Measurements from ENCODE around the gene NEMP2. TPM values are rescaled to one million over a fixed set of nuclear protein-coding genes. Genes with fewer than 3 reads are reported as not detected.

The NEMP2 gene
- total and polyA plus RNA-seq, 4 donors, result 0.85 to 11.2 (median 2.6) TPM

GRCh38 chr2:190527214-190527613 is 7.3 kb downstream of the NEMP2 start:
- no peak overlapping the region for H3K9ac ChIP-seq (ENCODE audit: insufficient read depth in 1 of 2, low read length in 2 of 2)
- peaks cover 3 to 19% (median 8%) of the 10 kb centered on the region in 5 donors for H3K4me1 ChIP-seq (ENCODE audit: control insufficient read depth in 5 of 5, insufficient read depth in 5 of 5, low read length in 5 of 5)
- TF ChIP-seq CTCF (IDR thresholded peaks at IDR 0.05; ENCODE audit: control extremely low read depth, extremely low read depth), result no peak
- no peak overlapping the region for H3K4me3 ChIP-seq
- no peak overlapping the region for H3K27ac ChIP-seq (ENCODE audit: low read depth in 1 of 2, low read length in 1 of 2)
- DNase-seq (no peak), ATAC-seq (ENCODE audit: insufficient read depth, low FRiP score) (no peak)
- 96 to 97% methylated on average over 4 of the region's 4 CpGs for WGBS, 2 donors
- no peaks in the 10 kb centered on the region for H3K36me3 ChIP-seq (ENCODE audit: control insufficient read depth in 4 of 4, insufficient read depth in 4 of 4, low read length in 4 of 4)
- no peaks in the 10 kb centered on the region for H3K27me3 ChIP-seq (ENCODE audit: control insufficient read depth in 3 of 3, insufficient read depth in 3 of 3, low read length in 2 of 3)
- H3K9me3 ChIP-seq (ENCODE audit: control insufficient read depth in 4 of 4, insufficient read depth in 3 of 4, low read length in 3 of 4), result no peaks in the 10 kb centered on the region

GRCh38 chr2:190526105-190526750 is 8.3 kb downstream of the NEMP2 start:
- no peak for TF ChIP-seq CTCF (IDR thresholded peaks at IDR 0.05; ENCODE audit: control extremely low read depth, extremely low read depth)
- H3K27ac ChIP-seq (ENCODE audit: low read depth in 1 of 2, low read length in 1 of 2), result peak overlapping the region in 1 of 2 donors; percentile 70

GRCh38 chr2:190524928-190525327 is 9.6 kb downstream of the NEMP2 start:
- no peak for TF ChIP-seq CTCF (IDR thresholded peaks at IDR 0.05; ENCODE audit: control extremely low read depth, extremely low read depth)

More at GRCh38 chr2:190526105-190526750, 8.3 kb downstream of the NEMP2 start:
- Histone ChIP-seq H3K36me3 (ENCODE audit: control insufficient read depth in 4 of 4, insufficient read depth in 4 of 4, low read length in 4 of 4) (peaks cover 0 to 3% (median 0%) of the 10 kb centered on the region in 4 donors), H3K9ac (ENCODE audit: insufficient read depth in 1 of 2, low read length in 2 of 2) (no peak overlapping the region), H3K4me1 (ENCODE audit: control insufficient read depth in 5 of 5, insufficient read depth in 5 of 5, low read length in 5 of 5) (peaks cover 3 to 19% (median 8%) of the 10 kb centered on the region in 5 donors), H3K9me3 (ENCODE audit: control insufficient read depth in 4 of 4, insufficient read depth in 3 of 4, low read length in 3 of 4) (no peaks in the 10 kb centered on the region), H3K4me3 (no peak overlapping the region), H3K27me3 (ENCODE audit: control insufficient read depth in 3 of 3, insufficient read depth in 3 of 3, low read length in 2 of 3) (no peaks in the 10 kb centered on the region)
- WGBS, 2 donors, result 53 to 68% methylated on average over 4 of the region's 4 CpGs
- ATAC-seq (ENCODE audit: insufficient read depth, low FRiP score) (no peak), DNase-seq (no peak)

More at GRCh38 chr2:190524928-190525327, 9.6 kb downstream of the NEMP2 start:
- no peak for DNase-seq
- H3K4me3 ChIP-seq, result no peak overlapping the region
- no peak overlapping the region for H3K9ac ChIP-seq (ENCODE audit: insufficient read depth in 1 of 2, low read length in 2 of 2)
- H3K9me3 ChIP-seq (ENCODE audit: control insufficient read depth in 4 of 4, insufficient read depth in 3 of 4, low read length in 3 of 4), result no peaks in the 10 kb centered on the region
- peaks cover 0 to 8% (median 1%) of the 10 kb centered on the region in 4 donors for H3K36me3 ChIP-seq (ENCODE audit: control insufficient read depth in 4 of 4, insufficient read depth in 4 of 4, low read length in 4 of 4)
- no peak overlapping the region for H3K27ac ChIP-seq (ENCODE audit: low read depth in 1 of 2, low read length in 1 of 2)
- H3K27me3 ChIP-seq (ENCODE audit: control insufficient read depth in 3 of 3, insufficient read depth in 3 of 3, low read length in 2 of 3), result no peaks in the 10 kb centered on the region
- ATAC-seq (ENCODE audit: insufficient read depth, low FRiP score), result no peak
- peaks cover 0 to 9% (median under 1%) of the 10 kb centered on the region in 5 donors for H3K4me1 ChIP-seq (ENCODE audit: control insufficient read depth in 5 of 5, insufficient read depth in 5 of 5, low read length in 5 of 5)
